HG03460 (cell line): ENCODE measurements around the gene SARS1.
"Not testable (repeated sequence)": the region's sequence is repeated elsewhere in the genome, so short reads cannot be mapped to it uniquely, and the experiment has no call there.

Experiments
- ATAC-seq: cut with Tn5 transposase; IDR thresholded peaks from one replicate; pipeline ENCODE4 v1.9.1; 2021; ENCODE audit not compliant: unreplicated experiment

SARS1 gene

GRCh38 chr1:109272831-109273547 lies 59.3 kb downstream of the SARS1 start:
- no peak for ATAC-seq

- no peak for ATAC-seq
Measured at GRCh38 chr1:109273570-109274288, 60.0 kb downstream of the SARS1 start.

- ATAC-seq = no peak
Measured at GRCh38 chr1:109274533-109275476, 61.1 kb downstream of the SARS1 start.

GRCh38 chr1:109275706-109276345 lies 62.1 kb downstream of the SARS1 start:
- ATAC-seq = no peak

- peak; percentile 78 for ATAC-seq
Measured at GRCh38 chr1:109277434-109278204, 63.9 kb downstream of the SARS1 start.

- ATAC-seq = no peak
Measured at GRCh38 chr1:109279615-109280278, 66.0 kb downstream of the SARS1 start.

- ATAC-seq = no peak
Measured at GRCh38 chr1:109280862-109281261, 67.1 kb downstream of the SARS1 start.

- no peak for ATAC-seq
Measured at GRCh38 chr1:109281680-109282496, 68.2 kb downstream of the SARS1 start.

GRCh38 chr1:109282497-109282951 lies 68.8 kb downstream of the SARS1 start:
- no peak for ATAC-seq

GRCh38 chr1:109282952-109283747 lies 69.4 kb downstream of the SARS1 start, which contains the start of gene PSRC1:
PSRC1 (minus strand) TSS chr1:109283145.
- ATAC-seq = peak; percentile 96

- ATAC-seq = no peak
Measured at GRCh38 chr1:109283748-109284600, 70.3 kb downstream of the SARS1 start.

- not testable (repeated sequence) for ATAC-seq
Measured at GRCh38 chr1:109286762-109287161, 73.0 kb downstream of the SARS1 start.
